ENCODE results near the gene S100A11. TPM values are rescaled to one million over a fixed set of nuclear protein-coding genes. Genes with fewer than 3 reads are reported as not detected.

The S100A11 gene
- total RNA-seq, 4 donors from 2014 or later = 120 to 368 (median 160) TPM

DNA sequence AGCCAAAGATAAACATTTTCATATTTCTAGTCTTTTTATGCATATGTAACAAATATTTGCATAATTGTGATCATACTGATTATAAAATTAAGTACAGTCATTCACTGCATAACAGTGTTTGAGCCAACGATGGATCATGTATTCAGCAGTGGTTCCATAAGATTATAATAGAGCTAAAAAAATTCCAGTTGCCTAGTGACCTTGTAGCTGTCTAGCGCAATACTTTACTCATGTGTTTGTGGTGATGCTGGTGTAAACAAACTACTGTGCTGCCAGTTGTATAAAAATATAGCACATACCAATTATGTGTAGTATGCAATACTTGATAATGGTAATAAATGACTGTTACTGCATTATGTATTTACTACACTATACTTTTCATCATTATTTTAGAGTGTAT, 41.0 kb downstream of the S100A11 start:
- DNase-seq = no peak
- TF ChIP-seq, protein P1, sequence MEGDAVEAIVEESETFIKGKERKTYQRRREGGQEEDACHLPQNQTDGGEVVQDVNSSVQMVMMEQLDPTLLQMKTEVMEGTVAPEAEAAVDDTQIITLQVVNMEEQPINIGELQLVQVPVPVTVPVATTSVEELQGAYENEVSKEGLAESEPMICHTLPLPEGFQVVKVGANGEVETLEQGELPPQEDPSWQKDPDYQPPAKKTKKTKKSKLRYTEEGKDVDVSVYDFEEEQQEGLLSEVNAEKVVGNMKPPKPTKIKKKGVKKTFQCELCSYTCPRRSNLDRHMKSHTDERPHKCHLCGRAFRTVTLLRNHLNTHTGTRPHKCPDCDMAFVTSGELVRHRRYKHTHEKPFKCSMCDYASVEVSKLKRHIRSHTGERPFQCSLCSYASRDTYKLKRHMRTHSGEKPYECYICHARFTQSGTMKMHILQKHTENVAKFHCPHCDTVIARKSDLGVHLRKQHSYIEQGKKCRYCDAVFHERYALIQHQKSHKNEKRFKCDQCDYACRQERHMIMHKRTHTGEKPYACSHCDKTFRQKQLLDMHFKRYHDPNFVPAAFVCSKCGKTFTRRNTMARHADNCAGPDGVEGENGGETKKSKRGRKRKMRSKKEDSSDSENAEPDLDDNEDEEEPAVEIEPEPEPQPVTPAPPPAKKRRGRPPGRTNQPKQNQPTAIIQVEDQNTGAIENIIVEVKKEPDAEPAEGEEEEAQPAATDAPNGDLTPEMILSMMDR (IDR thresholded peaks at IDR 0.05) = no peak
- TF ChIP-seq POLR2A (IDR thresholded peaks at IDR 0.05) = no peak
- Histone ChIP-seq H3K4me3 (replicated peaks in 1 of 3) (no peak overlapping the region), H3K9me3 (no peaks in the 10 kb centered on the region), H3K4me1 (peaks cover 20 to 31% of the 10 kb centered on the region in 2 donors), H3K27ac (no peak overlapping the region), H3K36me3 (no peaks in the 10 kb centered on the region), H3K27me3 (no peaks in the 10 kb centered on the region)
- intact Hi-C loops (cut with DNase I) = no loop called here
- WGBS, 2 donors = 89 to 95% methylated on average over 2 of the region's 2 CpGs

DNA sequence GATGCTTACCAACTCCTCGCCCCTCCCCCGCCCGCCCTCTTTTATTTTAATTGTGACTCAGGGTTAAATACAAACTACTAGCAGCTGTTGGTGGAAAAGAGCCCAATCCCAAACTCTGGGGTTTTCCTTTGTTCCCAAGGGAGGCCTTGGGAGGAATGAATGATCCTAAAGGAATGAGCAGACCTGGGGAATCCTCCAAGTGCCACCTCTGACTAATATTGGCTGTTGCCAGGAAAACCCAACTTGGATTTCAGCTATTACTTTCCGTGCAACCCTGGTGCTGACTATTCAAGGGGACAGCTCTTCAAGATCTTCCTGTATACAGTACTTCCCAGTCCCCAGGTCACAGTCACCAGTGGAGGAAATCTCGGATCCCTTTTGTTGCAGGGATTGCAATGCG, 41.8 kb downstream of the S100A11 start:
- Histone ChIP-seq H3K9me3 (no peaks in the 10 kb centered on the region), H3K27me3 (no peaks in the 10 kb centered on the region), H3K4me3 (replicated peaks in 1 of 3) (no peak overlapping the region), H3K27ac (no peak overlapping the region), H3K36me3 (no peaks in the 10 kb centered on the region), H3K4me1 (peaks cover 28 to 39% of the 10 kb centered on the region in 2 donors)
- no peak for DNase-seq
- intact Hi-C loops (cut with DNase I) = no loop called here
- no peak for TF ChIP-seq POLR2A (IDR thresholded peaks at IDR 0.05)
- WGBS, 2 donors = 70 to 80% methylated on average over 6 of the region's 6 CpGs

DNA sequence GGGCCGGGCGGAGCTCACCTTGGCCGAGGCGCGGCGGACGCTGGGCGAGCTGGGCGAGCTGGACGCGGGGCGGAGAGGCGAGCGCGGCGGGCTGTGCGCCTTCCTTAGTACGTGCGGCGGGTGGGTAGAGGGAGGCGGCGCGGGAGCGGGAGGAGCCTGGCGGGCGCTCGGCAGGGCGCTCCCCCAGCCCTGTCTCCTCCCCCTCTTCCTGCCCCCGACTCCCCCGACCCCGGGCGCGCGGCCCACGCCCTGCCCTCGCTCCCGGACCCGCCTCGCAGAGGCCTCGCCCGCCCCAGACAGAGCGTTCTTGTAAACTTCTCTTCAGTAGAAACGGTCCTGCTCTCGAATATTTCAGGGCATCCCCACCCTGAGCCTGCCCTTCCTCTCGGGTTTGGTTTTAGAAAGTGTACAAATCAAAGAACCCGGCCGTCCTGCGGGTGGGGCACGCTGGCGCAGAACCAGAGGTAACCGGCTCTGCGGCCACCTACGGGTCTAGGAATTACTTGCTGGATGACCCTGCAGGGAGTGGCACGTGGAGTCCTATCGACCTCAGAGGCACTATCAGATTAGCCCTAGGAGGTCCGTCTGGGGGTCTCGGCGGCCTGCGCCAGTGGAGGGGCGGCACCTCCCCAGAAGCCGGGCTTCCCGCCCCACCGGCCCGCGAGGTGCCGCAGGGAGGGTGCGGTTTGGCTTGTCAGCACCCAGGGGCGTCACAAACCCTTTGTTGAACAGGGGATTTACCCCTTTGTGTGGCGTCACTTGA, 42.9 kb downstream of the S100A11 start, which contains the start of gene S100A10:
TSS of gene S100A10 (minus strand) at position 126 of the 763 bp plus-strand sequence. CDS start 7,629 bp downstream, outside the sequence.
- peaks cover 36 to 49% of the 10 kb centered on the region in 2 donors for H3K4me1 ChIP-seq
- H3K9me3 ChIP-seq = no peaks in the 10 kb centered on the region
- intact Hi-C loops (cut with DNase I) = no loop called here
- peak within 1 kb of the TSS; percentile 37 to 85 (median 79) for H3K27ac ChIP-seq
- DNase-seq = peak; percentile 69 to 70
- peak within 1 kb of the TSS; percentile 34 to 58 (median 48) for H3K4me3 ChIP-seq (replicated peaks in 1 of 3)
- TF ChIP-seq, protein P1 (IDR thresholded peaks at IDR 0.05) = no peak
- TF ChIP-seq POLR2A (IDR thresholded peaks at IDR 0.05) = peak in 1 of 2 donors; percentile 66
- WGBS, 2 donors = 0 to 1% methylated on average over 1 to 50 of the region's 69 CpGs
- H3K27me3 ChIP-seq = no peaks in the 10 kb centered on the region
- no peaks in the 10 kb centered on the region for H3K36me3 ChIP-seq

DNA sequence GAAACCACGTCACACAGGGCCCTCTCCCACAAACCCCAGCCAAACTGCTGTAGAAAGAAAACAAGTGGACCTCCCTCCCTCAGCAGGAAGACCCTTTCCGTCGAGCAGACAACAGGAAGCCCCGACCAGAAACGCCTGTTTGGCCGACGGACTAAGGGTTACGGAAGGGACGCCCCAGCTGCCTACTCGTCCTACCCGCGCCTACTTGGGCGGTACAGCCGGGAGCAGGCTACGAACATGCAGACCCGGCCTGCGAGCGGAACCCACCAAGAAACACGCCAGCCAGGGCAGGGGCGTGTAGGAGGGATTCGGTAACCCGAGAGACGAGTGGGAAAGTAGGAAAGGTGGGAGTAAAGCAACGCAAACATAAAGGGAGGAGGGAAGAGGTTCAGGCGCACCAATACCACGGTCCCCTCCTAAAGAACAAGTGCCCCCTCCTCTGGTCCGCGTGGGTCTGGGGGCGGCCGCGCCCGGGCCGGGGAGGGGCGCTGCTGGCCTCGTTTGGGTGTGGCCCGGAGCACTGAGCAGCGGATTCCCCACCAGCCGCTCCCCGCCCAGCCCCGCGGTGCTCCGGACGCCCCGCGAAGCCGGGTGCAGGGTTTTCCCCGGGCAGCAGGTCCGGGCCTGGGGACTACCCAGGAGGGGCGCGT, 43.6 kb downstream of the S100A11 start:
- peaks cover 36 to 57% of the 10 kb centered on the region in 2 donors for H3K4me1 ChIP-seq
- H3K27me3 ChIP-seq = no peaks in the 10 kb centered on the region
- peak overlapping the region; percentile 12 to 58 (median 48) for H3K4me3 ChIP-seq (replicated peaks in 1 of 3)
- H3K9me3 ChIP-seq = no peaks in the 10 kb centered on the region
- 24 to 30% methylated on average over 35 to 36 of the region's 50 CpGs for WGBS, 2 donors
- H3K36me3 ChIP-seq = no peaks in the 10 kb centered on the region
- DNase-seq = no peak
- peak overlapping the region; percentile 37 to 85 (median 79) for H3K27ac ChIP-seq
- TF ChIP-seq POLR2A (IDR thresholded peaks at IDR 0.05) = no peak
- TF ChIP-seq, protein P1 (IDR thresholded peaks at IDR 0.05) = no peak
- intact Hi-C loops (cut with DNase I) = no loop called here

DNA sequence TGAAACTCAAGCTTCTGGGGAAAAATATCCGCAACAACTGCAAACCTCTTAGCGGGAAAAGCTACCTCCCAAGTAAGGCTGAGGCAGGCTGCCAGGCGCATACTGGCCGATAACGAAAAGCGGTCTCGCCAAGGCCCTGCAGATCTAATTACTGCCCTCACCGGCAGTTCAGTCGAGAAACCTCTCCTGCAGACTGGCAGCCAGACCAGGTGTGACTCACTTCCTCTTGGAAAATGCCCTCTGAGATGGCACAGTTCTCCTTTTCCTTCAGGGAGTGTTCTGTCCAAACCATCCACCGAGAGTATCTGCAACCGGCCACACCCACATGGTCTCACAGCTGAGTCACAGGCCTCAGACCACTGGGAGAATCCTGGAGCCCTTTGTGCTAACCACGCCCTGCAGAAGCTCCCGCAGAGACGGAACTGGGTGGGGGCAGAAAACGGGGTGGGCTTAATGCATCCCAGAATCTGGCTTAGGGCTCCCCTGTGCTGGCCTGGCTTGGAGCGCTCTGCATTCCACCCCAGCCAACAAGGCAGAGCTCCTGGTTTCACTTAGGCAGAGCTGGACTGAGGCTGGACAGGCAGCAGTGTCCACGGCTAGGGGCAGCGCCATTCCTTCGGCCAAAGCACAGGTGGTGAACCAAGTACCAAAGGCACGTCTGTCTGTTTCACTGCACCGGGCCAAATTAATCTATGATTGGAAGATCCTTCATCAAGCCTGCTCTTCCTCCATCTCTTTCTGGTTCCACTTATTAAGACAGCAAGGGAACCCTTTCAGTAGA, 44.3 kb downstream of the S100A11 start:
- H3K27me3 ChIP-seq = no peaks in the 10 kb centered on the region
- WGBS, 2 donors = 39 to 64% methylated on average over 17 to 21 of the region's 21 CpGs
- intact Hi-C loops (cut with DNase I) = no loop called here
- H3K4me3 ChIP-seq (replicated peaks in 1 of 3) = peak overlapping the region in 1 of 3 donors; percentile 58
- TF ChIP-seq, protein P1 (IDR thresholded peaks at IDR 0.05) = no peak
- TF ChIP-seq POLR2A (IDR thresholded peaks at IDR 0.05) = peak in 1 of 2 donors; percentile 19
- H3K9me3 ChIP-seq = no peaks in the 10 kb centered on the region
- peak; percentile 53 to 55 for DNase-seq
- H3K4me1 ChIP-seq = peaks cover 36 to 63% of the 10 kb centered on the region in 2 donors
- H3K36me3 ChIP-seq = no peaks in the 10 kb centered on the region
- peak overlapping the region; percentile 3 to 85 (median 79) for H3K27ac ChIP-seq
